Stimulated activated CD4-positive, alpha-beta T cell treated with anti-CD3 and anti-CD28 coated beads, Interleukin-2, amount 100 ng/mL, for 4 hours (primary cell): ENCODE measurements around the gene YTHDC2.
"Not testable (repeated sequence)": the region's sequence is repeated elsewhere in the genome, so short reads cannot be mapped to it uniquely, and the experiment has no call there.

Source experiments
- DNase-seq: peaks from one replicate; pipeline ENCODE4 v3.0.0-alpha.2; 2020; ENCODE audit warnings: low read depth

The YTHDC2 gene

GRCh38 chr5:113603246-113603645 is 89.8 kb downstream of the YTHDC2 start:
- DNase-seq = not testable (repeated sequence)

GRCh38 chr5:113606298-113607134 is 93.0 kb downstream of the YTHDC2 start:
- peak; percentile 21 for DNase-seq

GRCh38 chr5:113607361-113607760 is 93.9 kb downstream of the YTHDC2 start:
- DNase-seq = no peak

GRCh38 chr5:113608113-113608596 is 94.7 kb downstream of the YTHDC2 start:
- DNase-seq = no peak

- no peak for DNase-seq
These were observed 98.6 kb downstream of the YTHDC2 start for GRCh38 chr5:113612060-113612496.

GRCh38 chr5:113614191-113614590 is 100.7 kb downstream of the YTHDC2 start:
- DNase-seq = no peak

GRCh38 chr5:113615708-113616107 is 102.2 kb downstream of the YTHDC2 start:
- DNase-seq = no peak

- DNase-seq = no peak
These were observed 103.8 kb downstream of the YTHDC2 start for GRCh38 chr5:113617191-113617796.

GRCh38 chr5:113632996-113633395 is 119.5 kb downstream of the YTHDC2 start:
- no peak for DNase-seq

GRCh38 chr5:113634957-113635356 is 121.5 kb downstream of the YTHDC2 start:
- DNase-seq = no peak

- no peak for DNase-seq
These were observed 128.2 kb downstream of the YTHDC2 start for GRCh38 chr5:113641715-113642114.
